Activated T-cell treated with anti-CD3 and anti-CD28 coated beads, Interleukin-2, amount 50 U/mL, for 48 hours (primary cell): ENCODE results near the gene NUP210.
"Not testable (repeated sequence)": the region's sequence is repeated elsewhere in the genome, so short reads cannot be mapped to it uniquely, and the experiment has no call there.

Experiments used
- DNase-seq, 2 experiments: peaks; one replicate each; pipeline ENCODE4 v3.0.0-alpha.2; 2020

NUP210 gene

DNA sequence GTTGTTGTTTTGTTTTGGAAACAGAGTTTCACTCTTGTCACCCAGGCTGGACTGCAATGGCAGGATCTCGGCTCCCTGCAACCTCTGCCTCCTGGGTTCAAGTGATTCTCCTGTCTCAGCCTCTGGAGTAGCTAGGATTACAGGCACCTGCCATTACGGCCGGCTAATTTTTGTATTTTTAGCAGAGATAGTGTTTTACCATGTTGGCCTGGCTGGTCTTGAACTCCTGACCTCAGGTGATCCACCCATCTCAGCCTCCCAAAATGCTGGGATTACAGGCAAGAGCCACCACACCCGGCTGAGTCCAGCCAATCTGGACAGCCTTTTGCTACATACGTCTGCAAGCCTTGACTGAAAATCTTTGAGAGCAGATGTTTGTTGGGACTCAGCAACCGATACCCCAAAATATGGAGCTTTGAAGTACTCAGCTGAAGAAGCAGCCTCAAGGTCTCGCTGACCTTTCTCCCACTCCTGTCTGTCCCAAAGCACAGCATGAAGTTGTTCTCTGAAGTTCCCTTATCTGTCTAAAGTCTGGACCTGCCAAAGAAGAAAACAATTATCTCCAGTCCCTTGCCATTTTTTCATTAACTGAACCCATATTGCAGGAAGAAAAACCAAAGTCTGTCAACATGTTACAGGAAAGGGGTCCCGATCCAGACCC lies 9.6 kb upstream of the NUP210 start:
- DNase-seq = no peak

DNA sequence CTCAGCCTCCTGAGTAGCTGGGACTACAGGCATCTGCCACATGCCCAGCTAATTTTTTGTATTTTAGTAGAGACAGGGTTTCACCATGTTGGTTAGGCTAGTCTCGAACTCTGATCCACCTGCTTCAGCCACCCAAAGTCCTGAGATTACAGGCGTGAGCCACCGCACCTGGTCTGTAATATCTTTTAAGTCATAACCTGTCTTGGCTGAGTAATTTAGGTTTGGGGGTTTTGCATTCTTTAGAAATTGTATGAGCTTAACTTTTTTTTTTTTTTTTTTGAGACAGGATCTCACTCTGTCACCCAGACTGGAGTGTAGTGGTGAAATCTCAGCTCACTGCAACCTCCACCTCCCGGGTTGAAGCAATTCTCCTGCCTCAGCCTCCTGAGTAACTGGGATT lies 8.6 kb upstream of the NUP210 start:
- DNase-seq = not testable (repeated sequence)

DNA sequence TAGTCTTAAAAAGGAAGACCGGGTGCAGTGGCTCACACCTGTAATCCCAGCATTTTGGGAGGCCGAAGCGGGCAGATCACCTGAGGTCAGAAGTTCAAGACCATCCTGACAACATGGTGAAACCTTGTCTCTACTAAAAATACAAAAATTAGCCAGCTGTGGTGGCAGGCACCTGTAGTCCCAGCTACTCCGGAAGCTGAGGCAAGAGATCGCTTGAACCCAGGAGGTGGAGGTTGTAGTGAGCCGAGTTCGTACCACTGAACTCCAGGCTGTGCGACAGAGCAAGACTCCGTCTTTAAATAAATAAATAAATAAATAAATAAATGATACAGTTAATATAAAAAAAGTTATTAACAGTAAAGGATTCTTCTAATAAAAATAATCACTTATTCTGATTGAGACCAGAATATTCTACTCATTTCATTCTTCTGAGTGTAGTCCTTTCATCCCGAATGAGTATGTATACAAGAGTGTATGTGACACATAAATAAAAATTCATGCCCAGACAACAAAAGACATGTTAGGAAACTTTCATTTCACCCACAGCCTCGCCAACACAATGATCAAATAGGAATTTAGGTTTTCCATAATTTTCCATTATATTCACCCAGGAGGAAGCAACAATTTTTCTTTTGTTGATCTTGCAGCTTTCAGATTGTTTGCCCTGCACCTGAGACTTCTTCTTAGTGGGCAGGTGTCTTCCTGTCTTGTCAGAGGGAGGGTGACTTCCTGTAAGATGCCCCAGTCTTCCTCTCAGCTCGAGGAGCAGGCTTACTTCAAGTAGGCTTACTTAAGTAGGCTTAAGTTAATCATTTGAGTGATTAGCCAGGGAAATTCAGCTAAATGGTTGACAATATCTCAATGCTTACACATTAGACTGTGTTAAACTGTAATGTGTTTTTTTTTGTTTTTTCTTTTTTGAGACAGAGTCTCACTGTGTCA lies 7.8 kb upstream of the NUP210 start:
- no peak for DNase-seq

DNA sequence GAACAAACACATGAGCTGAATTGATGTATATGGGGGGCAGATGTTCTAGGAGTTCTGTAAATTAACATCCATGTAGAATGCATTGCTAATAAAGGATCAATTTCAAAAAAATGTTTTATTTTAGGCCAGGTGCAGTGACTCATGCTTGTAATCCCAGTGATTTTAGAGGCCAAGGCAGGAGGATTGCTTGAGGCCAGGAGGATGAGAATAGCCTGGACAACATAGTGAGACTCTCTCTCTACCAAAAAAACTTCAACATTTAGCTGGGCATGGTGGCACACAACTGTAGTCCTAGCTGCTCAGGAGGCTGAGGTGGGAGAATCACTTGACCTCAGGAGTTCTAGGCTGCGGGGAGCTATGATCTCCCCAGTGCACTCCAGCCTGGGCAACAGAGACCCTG lies 6.5 kb upstream of the NUP210 start:
- no peak for DNase-seq

DNA sequence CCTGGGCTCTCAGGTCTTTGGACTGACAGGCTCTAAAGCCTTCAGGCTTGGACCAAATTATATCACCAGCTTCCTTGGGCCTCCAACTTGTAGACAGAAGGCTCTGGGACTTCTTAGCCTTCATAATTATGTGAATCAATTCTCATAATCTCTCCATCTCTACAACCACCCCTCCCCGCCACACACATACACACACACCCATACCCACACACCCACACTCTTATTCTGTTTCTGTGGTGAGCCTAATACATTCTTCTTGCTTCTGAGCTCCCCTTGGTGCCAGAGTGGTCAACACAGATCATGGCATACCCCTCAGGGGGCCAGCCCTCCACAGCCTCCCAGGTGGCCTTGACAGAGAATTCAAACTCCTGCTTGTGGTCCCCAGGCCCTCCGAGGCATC lies 5.6 kb upstream of the NUP210 start:
- DNase-seq = no peak

DNA sequence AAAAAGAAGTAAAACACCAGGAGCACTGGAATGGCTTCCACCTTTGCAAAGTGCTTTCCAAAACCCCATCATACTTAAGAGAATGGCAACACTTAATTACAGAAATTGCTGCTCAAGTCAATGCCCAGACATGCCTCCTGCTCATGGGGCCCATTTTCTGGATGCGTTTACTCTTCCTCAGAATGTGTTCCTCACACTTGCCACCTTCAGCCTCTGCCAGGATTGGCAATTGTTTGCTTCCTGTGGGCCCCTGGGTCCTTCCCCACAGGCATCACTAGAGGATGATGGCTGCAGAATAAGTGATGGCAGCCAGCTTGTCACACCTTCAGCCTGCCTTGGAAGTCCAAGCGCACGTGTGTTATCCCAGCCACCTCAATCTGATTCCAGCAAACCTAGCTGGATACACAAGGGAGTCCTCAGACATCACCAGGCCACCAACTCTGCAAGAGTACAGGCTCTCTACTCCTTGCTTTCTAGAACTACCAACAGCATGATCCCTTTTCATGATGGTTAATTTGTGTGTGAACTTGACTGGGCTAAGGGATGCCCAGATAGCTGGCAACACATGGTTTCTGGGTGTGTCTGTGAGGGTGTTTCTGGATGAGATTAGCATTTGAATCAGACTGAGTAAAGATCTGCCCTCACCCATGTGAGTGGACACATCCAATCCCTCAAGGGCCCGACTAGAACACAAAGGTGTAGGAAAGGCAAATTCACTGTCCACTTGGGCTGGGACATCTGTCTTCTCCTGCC lies 4.9 kb upstream of the NUP210 start:
- no peak for DNase-seq

DNA sequence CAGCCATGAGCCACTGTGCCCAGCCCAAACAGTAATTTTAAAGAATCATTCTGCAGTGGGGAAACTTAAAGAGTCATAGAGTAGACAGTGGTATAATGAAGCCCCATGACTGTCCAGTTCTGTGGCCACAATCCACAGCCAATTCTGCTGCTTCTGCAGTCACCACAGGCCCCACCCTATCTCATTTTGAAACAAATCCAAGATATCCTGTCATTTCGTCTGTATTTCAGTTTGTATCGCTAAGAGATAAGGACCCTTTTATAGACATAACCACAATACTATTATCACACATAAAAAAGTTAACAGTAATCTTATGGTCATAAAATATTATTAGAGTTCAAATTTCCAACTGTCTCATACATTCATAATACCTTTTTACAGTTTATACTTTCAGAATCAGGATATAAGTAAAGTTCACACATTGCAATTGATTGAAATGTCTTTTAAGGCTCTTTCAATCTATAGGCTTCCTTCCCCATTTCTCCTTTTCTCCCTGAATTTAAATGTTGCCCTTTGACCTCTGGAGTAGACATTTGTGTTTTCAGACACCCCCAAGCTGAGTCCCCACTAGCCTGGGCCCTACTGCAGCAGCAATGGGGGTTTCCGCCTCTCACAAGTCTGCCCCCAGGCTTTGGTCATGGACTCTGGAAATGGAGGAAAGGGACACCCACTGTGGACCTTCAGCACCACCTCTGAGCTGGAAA lies 4.2 kb upstream of the NUP210 start:
- DNase-seq = no peak

DNA sequence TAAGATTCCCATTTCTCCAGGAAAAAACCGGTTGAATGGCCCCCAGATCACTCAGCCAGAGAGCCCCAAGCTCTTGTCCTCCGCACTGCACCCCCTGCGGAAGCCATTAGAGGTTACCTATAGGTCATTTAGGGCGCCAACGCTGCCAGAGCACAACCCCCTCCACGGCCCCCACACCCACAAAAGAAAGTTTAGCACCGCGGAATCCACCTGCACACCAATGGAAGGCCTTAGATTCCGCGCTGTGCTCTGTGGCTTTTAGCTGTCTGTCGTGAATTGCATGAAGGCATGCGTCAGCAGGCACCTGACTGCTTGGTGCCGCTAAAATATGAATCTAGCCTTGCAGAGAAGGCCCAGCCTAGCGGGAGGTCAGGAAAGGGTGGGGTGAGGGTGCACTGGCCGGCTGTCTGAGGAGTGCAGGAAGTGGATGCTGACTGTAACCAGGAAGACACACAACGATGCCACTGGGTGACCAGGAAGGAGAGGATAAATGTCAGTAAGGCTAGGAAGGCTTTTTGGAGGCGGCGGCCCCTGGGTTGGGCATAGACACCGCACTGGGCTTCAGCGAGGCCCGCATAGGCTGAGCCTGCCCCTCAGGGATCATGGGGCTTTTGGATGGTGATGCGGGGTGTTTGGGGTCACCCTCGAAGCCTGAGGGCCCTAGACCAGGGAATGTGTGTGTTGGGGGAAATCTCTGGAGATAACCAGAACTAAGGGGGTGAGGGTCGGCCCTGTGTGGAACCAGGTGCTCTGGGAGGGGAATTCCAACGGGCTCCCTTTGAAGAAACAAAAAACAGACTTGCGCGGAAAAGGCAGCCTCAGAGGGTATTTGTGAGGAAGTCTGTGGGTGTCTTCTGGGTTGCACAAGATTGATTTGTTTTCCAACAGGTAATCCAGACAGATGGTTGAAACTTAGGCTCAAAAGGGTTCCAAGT lies 976 bp upstream of the NUP210 start:
- peak; percentile 80 to 81 for DNase-seq

DNA sequence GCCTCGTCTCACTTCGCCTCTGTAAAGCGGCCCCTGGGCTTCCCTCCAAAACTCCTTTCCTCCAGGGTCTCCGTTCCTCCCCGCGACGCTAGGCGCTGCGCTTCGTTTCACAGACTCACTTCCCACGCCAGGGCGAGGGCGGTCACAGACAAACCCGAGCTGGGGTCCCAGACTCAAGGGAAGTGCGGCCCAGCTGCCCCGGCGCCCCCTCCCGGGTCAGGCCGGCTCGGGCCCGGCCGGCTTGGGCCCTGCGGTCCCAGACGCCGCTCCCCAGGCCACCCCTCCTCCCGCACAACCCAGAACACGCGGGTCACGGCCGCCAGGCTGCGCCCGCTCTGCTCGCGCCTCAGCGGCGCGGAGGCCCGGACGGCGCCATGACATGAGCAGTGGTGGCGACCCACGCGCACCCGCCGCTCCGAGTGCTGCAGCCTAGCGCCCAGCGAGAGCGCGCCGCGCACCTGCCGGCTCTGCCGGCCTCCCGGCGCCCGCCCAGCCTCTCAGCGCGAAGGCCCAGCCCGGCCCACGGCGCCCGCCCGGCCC lies 547 bp downstream of the NUP210 start:
- DNase-seq = peak; percentile 69 to 77

DNA sequence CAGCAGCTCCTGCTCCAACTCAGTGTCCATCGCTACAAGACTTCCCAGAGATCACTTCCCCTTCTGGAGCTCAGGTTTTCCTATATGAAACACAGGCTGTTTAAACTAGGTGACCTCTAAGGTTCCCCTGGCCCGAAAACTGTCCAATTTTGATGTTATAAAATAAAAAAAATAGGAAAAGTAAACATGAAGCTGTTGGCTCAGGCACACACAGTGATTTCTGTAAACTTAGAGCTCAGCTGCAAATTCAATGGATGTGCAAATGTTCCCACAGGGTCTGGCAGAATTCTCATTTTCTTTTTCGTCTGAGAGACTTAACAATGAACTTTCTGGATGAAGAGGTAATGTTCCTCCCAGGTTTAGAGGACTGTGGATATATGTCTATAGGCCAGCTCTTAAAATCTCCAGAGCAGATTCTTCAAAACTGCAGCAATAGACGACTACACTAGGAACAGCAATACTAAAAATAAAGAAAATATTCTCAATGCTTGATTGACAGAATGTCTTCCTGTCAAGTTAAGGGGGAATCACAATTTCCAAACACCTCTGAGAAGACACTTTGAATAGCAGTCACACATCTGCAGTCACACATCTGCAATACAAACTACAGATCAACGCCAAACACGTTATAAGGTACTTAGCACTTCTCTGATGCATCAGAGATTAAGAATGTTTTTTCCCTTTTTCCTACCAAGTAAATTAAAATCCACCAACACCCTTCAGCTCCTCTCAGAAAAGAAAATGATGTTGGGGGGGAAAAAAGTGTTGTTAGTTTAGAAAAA lies 2.8 kb downstream of the NUP210 start:
- no peak for DNase-seq

DNA sequence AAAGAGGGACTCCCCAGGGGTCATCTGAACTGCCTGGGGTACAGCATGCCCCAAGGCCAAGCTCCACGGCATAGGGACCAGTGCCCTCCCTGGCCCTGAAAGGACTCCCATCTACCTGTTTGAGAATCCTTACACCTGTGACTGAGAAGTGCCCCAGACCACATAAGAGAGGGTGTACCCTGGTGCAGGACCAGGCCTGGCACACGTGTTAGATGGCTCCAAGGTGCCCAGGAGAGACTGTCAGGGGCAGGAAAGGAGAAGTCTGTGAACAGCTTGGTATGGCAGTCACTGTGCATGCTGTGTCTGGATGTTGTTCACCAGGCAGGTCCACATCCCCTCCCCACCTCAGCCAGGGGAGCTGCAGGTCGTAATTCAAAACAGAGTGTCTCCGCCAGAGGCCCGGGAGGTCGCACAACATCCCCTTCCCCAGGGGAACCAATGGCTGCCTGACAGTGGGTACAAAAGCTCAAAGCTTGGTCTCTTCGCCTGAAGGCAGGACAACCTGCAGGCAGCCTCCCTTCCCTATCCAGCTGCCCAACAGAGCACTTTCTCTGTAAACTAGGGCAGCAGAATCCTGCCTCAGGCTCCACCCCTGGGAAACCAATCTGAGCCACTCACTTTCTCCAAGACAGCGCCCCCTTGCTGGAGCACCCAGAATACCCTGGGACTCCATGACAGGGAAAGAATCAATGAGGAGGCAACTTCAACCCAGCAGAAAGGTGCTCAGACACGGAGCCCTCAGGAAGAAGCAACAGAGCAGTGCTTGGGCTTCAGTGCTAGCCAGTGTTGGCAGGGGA lies 3.9 kb downstream of the NUP210 start:
- DNase-seq = no peak

DNA sequence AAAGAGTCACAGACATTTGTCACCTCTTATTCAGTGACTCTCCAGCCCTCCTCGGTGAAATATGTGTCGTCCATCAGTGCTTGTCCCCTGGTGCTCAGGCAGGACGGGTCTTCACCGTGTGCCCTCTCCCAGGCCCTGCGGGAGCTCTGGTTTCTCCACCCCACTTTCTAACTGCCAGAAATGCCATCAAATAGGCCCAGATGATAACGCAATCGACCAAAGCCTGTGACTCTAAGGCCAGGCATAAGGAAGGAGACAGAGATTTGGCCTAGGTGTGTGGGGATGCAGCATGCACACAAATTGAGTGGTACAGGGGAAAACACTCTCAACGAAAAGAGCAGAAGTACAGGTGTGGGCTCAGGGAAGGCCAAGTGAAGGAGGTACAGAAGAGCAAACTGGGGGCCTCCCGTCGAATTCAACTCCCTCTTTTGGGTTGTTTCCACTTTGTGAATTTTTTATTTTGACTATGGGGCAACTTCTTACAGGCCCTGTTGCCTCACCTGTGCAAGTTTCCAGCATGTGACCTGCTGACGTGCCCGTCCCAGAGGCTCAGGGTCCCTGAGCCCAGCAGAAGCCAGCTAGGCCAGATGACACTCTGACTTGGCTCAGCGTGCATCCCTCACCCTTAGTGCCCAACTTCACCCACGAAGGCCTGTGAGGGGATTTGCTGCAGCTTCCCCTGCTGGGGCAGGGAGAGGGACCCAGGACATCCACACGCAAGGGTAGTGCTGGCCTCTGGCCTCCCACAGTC lies 4.7 kb downstream of the NUP210 start:
- no peak for DNase-seq

DNA sequence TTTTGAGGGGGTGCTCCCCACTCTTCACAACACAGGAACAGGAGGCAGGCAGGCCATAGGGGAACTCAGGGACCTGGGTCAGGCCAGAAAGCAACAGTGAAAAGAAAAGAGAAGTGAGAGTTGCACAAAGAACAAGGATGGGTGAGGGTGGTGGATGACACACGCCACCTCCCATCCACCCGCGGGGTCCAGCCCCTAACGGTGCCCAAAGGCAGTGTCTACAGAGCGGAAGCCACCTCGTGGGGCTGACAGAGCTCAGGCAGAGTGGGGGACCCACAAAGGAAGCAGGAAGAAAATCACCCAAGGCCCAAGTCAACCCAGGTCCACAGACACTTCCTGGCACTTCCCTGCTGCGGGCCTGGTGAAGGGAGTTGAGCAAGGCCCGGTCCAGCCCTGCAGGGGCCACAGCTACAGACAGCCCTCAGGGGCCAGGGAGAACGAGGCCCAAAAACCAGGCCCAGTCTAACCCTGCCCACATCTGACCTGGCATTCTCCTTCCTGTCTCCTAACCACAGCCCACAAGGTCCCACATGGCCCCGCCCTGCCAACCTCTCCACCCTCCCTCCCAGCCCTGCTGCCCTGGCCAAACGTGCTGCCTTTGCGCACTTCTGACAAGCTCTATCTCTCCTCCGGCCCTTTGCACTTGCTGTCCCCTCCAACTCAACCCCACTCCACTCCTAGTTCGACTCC lies 5.9 kb downstream of the NUP210 start:
- peak; percentile 77 to 78 for DNase-seq

DNA sequence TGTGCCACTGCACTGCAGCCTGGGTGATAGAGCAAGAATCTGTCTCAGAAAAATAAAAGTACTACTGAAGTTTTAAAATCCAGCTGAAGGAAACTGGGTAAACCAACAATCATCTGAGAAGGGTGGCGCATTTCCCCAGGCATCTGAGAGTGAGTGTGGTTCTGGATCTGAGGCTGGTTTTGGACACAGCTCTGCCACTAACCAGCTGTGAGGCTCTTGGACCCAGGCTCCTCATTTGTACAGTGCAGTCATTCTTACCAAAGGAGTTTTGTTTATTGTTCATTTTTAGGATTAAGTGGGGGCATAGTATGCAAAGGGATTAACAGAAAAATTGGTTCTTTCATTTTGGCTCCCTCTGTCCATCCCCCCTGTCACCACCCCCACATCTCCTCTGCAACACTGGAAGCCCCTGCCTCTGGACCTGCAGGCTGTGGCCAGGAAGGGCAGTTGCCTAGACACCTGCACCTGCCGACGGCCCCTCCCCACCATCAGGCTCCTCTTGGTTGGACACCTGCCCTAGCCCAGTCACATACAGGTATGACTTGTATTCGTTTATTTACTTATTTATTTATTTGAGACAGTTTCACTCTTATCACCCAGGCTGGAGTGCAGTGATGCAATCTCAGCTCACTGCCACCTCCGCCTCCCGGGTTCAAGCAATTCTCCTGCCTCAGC lies 8.8 kb downstream of the NUP210 start:
- DNase-seq = no peak

DNA sequence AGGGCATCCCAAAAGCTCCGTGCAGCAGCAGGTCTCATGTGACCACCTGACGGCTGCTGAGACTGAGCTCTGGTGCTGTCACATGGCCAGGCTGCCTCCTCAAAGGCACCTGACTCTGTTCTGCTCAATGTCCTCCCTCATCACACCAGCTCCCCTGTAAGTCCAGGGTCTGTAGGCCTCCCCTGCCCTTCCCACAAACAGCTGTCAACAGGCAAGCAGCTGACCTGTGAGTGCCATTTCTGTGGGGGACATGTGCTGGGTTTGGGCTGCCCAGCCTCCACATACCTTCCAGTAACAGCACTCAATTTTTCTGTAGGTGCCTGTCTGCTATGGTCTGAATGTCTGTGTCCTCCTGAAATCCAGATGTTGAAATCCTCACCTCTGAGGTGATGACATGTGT lies 11.2 kb downstream of the NUP210 start:
- DNase-seq = no peak

DNA sequence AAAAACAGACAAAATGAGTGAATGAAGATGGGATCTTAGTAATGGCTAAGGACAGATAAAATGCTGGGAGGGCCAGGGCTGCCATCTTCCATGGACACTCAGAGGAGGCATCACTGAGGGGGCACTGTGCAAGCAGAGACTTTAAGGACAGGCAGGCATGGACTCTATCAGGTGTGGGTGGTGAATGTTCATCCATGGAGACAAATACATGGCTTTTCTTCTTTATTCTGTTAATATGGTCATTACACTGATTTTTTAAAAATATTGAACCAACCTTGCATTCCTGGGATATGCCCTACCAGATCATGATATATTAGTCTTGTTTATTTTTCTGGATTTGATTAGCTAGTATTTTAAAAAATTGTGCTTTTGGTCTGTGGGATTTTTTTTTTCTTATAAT lies 12.2 kb downstream of the NUP210 start:
- no peak for DNase-seq

DNA sequence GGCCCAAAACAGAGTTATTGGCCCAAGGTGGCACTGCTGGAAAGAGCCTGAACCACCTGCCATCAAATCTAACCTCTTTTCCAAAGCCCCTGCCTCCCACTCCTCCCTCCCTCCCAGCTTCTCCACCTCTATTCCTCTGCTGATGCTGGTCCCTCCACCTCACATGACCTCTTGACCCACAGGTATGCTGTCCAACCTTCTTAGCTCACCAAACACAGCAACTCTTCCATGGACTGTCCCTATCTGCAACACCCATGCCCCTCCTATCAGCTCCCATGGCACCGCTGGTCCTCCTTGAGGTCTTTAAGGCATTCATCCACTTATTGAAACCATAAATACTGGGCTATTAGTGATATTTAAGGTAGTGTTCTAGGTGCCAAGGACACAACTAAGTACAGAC lies 12.6 kb downstream of the NUP210 start:
- DNase-seq = no peak

DNA sequence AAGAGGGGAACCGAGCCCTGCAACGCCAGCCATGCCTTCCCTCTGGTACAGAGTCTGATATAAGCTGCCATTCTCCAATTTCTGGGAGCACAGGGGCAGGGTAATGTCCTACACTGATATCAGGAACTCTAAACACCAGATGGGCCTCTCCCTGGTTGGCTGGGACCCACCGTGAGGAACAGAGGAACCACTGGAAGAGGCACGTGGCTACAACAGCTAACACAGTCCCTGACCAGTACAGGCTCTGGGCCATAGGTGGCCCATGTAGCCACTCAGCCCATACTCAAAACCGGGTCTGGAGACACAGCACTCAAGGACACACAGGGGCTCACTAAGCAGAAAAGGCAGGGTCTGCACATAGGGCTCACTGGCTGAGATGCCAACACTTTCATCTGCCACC lies 13.9 kb downstream of the NUP210 start:
- no peak for DNase-seq
